HG02870 (cell line): Measurements from ENCODE around the gene TNFRSF21.
"Not testable (repeated sequence)": the region's sequence is repeated elsewhere in the genome, so short reads cannot be mapped to it uniquely, and the experiment has no call there.

Experiments used
- ATAC-seq: cut with Tn5 transposase; IDR thresholded peaks from one replicate; pipeline ENCODE4 v1.9.1; 2021; ENCODE audit warnings: mild to moderate bottlenecking, moderate library complexity; ENCODE audit not compliant: unreplicated experiment

TNFRSF21 gene

GRCh38 chr6:47230579-47230978 lies 79.1 kb downstream of the TNFRSF21 start:
- no peak for ATAC-seq

DNA sequence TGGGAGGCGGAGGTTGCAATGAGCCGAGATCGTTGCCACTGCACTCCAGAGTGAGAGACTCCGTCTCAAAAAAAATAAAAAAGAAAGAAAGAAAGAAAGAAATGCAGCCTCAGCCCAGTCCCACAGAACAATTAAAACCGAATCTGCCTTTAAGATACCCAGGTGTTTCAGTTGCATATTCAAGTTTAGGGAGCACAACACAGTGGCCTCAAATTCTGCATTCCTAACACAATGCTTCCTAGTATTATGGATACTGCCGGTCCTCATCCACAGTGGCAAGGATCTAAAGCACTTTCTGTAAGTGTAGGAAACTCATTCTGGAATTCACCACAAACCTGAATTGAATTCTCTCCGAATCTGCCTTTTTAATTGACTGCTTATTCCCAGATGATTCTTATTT lies 80.5 kb downstream of the TNFRSF21 start:
- ATAC-seq = no peak

- not testable (repeated sequence) for ATAC-seq
These were observed 81.6 kb downstream of the TNFRSF21 start for GRCh38 chr6:47228093-47228492.

- ATAC-seq = not testable (repeated sequence)
These were observed 86.5 kb downstream of the TNFRSF21 start for GRCh38 chr6:47223251-47223650.

DNA sequence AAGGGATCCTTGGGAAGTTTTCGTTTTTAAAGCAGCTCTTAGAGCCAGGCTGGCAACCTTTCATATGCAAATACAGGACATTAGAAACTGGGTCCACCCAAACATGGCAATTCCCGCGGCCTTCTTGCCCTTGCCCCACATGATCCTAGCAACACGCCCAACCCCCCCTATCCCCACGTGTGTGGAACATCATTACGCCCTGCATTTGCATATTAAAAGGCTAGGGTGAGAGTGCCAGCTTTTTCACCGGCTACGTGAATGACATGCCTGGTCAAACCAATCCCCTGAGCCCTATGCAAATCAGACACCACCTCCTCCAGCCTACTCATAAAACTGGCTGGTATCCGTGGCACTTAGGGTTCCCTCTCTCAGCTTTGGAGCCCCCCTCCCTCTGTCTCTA lies 88.1 kb downstream of the TNFRSF21 start:
- ATAC-seq = no peak

GRCh38 chr6:47209632-47210031 lies 100.1 kb downstream of the TNFRSF21 start:
- ATAC-seq = no peak

DNA sequence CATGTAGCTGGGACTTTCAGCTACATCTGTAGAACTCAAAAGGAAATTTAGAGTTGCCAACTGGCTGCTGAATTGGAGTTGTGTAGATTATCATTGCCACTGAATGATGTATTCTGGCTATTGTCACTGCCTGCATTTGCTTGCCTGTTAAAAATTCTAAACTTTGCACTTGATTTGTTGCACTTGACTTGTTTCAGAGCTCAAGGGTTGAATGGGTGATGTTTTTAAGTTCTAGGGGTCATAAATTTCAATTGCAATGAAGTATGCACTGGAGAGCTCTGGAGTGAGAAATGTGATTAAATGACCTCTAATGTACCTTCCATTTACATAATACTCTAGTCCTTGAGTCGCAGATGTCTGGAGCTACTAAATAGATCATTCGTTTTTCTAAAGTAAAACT lies 102.4 kb downstream of the TNFRSF21 start:
- no peak for ATAC-seq

- no peak for ATAC-seq
These were observed 103.1 kb downstream of the TNFRSF21 start for GRCh38 chr6:47206626-47207025.

- ATAC-seq = no peak
These were observed 105.6 kb downstream of the TNFRSF21 start for GRCh38 chr6:47203938-47204611.

DNA sequence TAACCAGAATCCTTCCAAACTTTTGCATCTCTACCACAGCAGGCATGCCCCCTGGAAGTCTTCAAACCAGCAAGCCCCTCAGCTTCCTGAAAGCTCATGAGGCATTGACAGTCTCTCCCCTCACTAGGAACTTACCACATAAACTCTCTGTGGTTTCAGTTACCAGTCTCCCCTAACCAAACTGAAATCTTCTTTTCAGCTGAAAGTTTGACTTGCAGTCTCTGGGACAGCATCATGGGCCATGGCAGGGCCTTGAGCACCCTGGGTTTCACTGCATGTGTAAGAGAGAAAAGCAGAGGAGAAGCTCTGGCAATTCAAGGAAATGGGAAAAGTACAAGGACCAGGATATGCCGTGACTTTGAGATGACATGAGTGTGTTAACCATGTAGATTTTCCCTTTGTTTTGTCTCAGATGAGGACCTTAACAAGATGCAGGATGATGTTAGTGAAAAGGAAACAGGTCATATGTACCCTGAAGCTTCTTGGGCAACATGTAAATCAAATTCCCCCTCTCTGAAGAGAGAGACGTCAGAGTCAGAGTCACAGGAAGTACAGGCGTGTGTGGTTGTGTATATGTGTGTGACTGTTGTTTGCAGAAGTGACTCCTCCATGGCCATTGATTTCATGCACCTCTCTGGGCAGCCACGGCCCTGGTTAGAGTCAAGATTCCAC lies 106.3 kb downstream of the TNFRSF21 start:
- peak; percentile 93 for ATAC-seq

DNA sequence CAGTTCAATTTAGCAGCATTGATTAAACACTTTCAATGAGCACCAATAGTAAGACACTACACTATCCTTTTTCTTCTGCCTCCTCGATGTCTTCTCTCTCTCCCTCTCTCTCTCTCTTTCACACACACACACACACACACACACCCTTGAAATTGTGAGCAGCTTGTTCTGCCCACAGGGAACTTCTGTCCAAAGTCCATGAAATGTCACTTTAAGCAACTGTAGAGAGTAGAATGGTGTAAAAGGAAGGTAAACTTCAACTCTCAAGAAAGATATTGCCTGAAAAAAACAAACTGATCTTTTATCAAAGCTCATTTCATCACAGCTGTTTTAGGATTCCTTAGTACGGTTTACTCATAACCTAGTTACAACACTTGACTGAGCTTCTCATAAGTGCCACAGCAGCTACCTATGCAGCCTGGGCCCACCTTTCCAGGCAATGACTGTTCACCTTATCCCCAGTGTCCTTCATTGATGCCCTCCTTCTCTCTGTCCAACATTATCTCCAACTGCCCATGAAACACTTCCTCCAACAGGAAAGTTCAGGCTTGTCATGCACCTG lies 107.0 kb downstream of the TNFRSF21 start:
- ATAC-seq = peak; percentile 13

DNA sequence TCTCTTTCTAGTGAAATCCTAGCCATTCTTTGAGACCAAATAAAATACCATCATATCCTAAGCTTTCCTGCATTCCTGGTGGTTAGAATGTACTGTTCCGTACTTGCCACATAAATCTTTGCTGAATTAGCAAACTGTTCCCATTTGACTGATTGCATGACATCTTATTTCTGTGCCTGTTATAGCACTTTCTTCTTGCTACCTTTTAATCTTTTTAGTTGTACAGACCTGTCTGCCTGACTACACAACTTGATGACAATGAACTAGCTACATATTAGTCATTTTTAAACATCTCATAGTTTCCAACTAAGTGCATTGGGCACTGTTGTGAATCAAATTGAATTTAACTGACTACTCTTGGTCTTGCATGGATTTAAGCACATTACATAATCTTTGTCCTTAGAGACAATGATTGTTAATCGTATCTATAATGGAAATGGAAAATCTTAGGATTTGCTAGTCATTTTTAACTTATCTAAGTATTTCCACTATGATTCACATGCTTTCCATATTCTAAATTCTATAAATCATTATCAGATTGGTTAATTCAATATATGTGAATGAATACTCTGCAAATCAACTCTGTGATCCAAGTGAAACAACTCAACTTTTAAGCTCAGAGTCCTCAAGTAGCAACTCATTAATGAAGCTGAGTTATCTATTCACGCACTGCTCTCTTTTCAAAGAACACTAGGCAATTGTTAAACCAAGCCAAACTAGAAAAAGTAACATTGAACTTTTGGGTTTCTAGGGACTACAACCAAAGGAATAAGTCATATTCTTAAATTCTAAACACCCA lies 109.0 kb downstream of the TNFRSF21 start:
- no peak for ATAC-seq

- no peak for ATAC-seq
These were observed 111.7 kb downstream of the TNFRSF21 start for GRCh38 chr6:47197682-47198640.

GRCh38 chr6:47196113-47196512 lies 113.6 kb downstream of the TNFRSF21 start:
- no peak for ATAC-seq

DNA sequence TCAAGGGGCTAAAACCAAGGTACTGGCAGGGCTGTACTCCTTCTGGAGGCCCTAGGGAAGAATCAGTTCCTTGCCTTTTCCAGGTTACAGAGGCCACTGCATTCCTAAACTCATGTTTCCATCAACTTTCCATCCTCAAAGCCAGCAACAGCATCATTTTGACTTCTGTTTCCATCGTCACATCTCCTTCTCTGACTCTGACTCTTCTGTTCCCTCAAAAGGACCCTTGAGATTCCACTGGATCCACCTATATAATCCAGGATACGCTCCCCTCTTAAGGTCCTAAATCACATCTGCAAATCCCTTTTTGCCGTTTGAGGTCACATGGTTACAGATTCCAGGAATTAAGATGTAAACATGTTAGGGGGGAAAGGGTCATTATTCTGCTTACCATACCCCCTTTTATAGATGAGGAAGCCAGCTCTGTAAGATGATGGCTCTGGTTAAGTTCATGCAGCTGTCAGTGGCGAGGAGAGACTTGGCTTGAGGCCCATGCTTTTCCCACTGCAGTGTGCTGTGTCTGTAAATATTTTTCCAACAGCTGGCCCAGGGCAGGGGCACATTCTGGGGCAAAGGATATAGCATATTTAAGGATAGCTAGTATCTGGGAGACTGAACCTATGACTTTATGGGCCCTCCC lies 114.6 kb downstream of the TNFRSF21 start:
- no peak for ATAC-seq

GRCh38 chr6:47188588-47189021 lies 121.1 kb downstream of the TNFRSF21 start:
- ATAC-seq = no peak

- ATAC-seq = no peak
These were observed 121.7 kb downstream of the TNFRSF21 start for GRCh38 chr6:47187893-47188587.

GRCh38 chr6:47187113-47187512 lies 122.6 kb downstream of the TNFRSF21 start:
- ATAC-seq = no peak

GRCh38 chr6:47182291-47182957 lies 127.3 kb downstream of the TNFRSF21 start:
- no peak for ATAC-seq
